Ovary (tissue), 9 donors: Measurements from ENCODE around the gene MEAK7. TPM values are rescaled to one million over a fixed set of nuclear protein-coding genes. Genes with fewer than 3 reads are reported as not detected.
"Not testable (repeated sequence)": the region's sequence is repeated elsewhere in the genome, so short reads cannot be mapped to it uniquely, and the experiment has no call there.

Experiments used
- DNase-seq, 5 donors: peaks; one replicate each; pipeline ENCODE4 v3.0.0-alpha.2; 2019 to 2020
- H3K27ac ChIP-seq, 2 donors: fragments of 200-600 bp; one replicate each; pipeline versions ENCODE4 v1.5.1 to v1.8.0; 2019 to 2022
- H3K27me3 ChIP-seq: fragments of 200-600 bp; one replicate; pipeline ENCODE4 v1.8.0; 2022
- H3K36me3 ChIP-seq: fragments of 200-600 bp; sonication (generic); one replicate; pipeline ENCODE4 v1.5.1; 2019
- H3K4me1 ChIP-seq: one replicate; pipeline ENCODE4 v1.8.1; 2013; ENCODE audit warnings: mild to moderate bottlenecking, moderate library complexity; ENCODE audit not compliant: insufficient read depth
- H3K4me3 ChIP-seq: fragments of 200-600 bp; sonication (generic); one replicate; pipeline ENCODE4 v1.5.1; 2017
- H3K9me3 ChIP-seq, 2 donors: fragments of 200-600 bp in 1 of 2; sonication (generic) in 1 of 2; one replicate each; pipeline versions ENCODE4 v1.5.1 to v1.8.1; 2013 to 2019; ENCODE audit warnings: mild to moderate bottlenecking in 1 of 2, moderate library complexity in 1 of 2
- EP300 ChIP-seq: sonication (generic); formaldehyde crosslinking; IDR thresholded peaks from one replicate; pipeline ENCODE4 v1.6.1; 2017; ENCODE audit warnings: antibody characterized with exemption
- POLR2A ChIP-seq: fragments of 450-650 bp; IDR thresholded peaks from one replicate; pipeline ENCODE4 v1.6.1; 2017; ENCODE audit warnings: antibody characterized with exemption, mild to moderate bottlenecking, moderate library complexity
- WGBS, 3 donors: extraction: QIAGEN DNeasy Blood & Tissue Kit in 1 of 3; methylation state at CpG; one replicate each; pipeline versions ENCODE4 v1.1.5 to v1.1.7; 2013 to 2017; 5-methylcytosine and 5-hydroxymethylcytosine counted together
- intact Hi-C, 4 donors: fragments of 100-400 bp; cut with DNase I; formaldehyde crosslinking; loops; one replicate each; pipeline versions ENCODE4 v1.11.0 to v1.15.1; 2022 to 2023
- polyA plus RNA-seq, 2 donors: library from polyadenylated mRNA; stranded (reverse); fragments of 200-250 nt in 1 of 2; fragments of 350-450 nt in 1 of 2; fragmentation: Illumina TruSeq in 1 of 2; extraction: RNeasy Lipid Tissue Mini Kit (QIAGEN cat#74804) in 1 of 2; gene quantifications; one replicate each; pipeline ENCODE4 v1.2.3, GENCODE V29; 2013 to 2014
- total RNA-seq, 7 donors: library from RNA; depleted of rRNA in 2 of 7; stranded (reverse); fragments of >200 nt in 2 of 7; fragmentation: NEBNext Ultra II Directional in 3 of 7; extraction: Animal tissue kit (Norgen Biotek cat#: 25700) in 3 of 7; gene quantifications; one replicate each; pipeline versions ENCODE4 v1.1.0 to v1.2.4, GENCODE V29; 2016 to 2023
- TF ChIP-seq, protein P1 (sequence below), 3 donors: fragments of 450-650 bp in 2 of 3; fragments of 200-600 bp in 1 of 3; IDR thresholded peaks; one replicate each; pipeline versions ENCODE4 v1.5.1 to v1.8.0; 2016 to 2022; ENCODE audit warnings: antibody characterized with exemption in 3 of 3, mild to moderate bottlenecking in 1 of 3
- donor health status: DM: no; HTN: no; CAD: no; lungs with moderate emphysema.
- donor health status: DM: no; HTN: no; CAD: no.
- donor health status: Bipolar disorder and iron deficiency.
- donor health status: DM: yes; HTN: yes; CAD: no.
- donor health status: DM: no; HTN: no; CAD: no.
- donor health status: DM: yes; HTN: yes; CAD: no.

The MEAK7 gene
- total and polyA plus RNA-seq, 9 donors, result 6.6 to 23.0 (median 17.2) TPM

- H3K27ac ChIP-seq, result no peak overlapping the region
- intact Hi-C loops, result no loop called here
These were observed 17.0 kb upstream of the MEAK7 start for GRCh38 chr16:84521497-84521770.

DNA sequence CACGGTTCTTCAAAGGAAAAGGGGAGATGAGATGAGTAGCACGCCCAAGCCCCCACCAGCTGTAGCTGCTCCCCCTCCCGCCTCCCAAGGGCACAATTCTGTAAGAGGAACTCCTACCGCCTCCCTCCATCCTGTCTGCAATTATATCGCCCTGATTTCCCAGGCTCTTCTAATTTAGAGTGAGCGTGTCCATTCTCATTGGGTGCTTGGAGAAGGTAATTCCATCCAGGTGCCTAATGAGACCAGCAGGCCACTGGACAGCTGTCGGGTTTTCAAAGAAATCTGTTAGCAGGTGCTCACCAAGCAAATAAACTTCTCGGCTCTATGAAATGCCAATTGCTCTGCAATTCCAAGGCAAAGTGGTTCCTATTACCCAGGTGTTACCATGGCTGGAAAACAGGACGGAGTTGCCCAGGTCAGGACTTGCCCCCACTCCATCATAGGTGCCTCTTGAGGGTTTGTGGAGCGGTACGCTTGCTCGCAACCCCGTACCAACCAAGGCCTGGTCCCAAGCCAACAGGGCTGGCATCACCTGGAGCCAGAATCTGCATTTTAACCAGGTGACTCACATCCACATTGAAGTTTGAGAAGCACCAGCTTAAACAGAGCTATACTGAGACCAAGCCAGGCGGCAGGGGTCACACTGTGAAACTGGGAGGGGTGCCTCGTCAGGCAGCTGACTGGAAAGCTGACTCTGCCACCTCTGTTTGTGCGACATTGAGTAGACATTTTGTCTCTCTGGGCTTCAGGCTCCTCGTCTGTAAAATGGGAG is 16.5 kb upstream of the MEAK7 start:
- H3K27me3 ChIP-seq, result no peaks in the 10 kb centered on the region
- no peak overlapping the region for H3K27ac ChIP-seq
- no peaks in the 10 kb centered on the region for H3K36me3 ChIP-seq
- H3K4me1 ChIP-seq, result no peaks in the 10 kb centered on the region
- no peak for TF ChIP-seq POLR2A
- no peak for TF ChIP-seq EP300
- TF ChIP-seq, protein P1, sequence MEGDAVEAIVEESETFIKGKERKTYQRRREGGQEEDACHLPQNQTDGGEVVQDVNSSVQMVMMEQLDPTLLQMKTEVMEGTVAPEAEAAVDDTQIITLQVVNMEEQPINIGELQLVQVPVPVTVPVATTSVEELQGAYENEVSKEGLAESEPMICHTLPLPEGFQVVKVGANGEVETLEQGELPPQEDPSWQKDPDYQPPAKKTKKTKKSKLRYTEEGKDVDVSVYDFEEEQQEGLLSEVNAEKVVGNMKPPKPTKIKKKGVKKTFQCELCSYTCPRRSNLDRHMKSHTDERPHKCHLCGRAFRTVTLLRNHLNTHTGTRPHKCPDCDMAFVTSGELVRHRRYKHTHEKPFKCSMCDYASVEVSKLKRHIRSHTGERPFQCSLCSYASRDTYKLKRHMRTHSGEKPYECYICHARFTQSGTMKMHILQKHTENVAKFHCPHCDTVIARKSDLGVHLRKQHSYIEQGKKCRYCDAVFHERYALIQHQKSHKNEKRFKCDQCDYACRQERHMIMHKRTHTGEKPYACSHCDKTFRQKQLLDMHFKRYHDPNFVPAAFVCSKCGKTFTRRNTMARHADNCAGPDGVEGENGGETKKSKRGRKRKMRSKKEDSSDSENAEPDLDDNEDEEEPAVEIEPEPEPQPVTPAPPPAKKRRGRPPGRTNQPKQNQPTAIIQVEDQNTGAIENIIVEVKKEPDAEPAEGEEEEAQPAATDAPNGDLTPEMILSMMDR (IDR thresholded peaks at IDR 0.05), result no peak
- no peak for DNase-seq
- H3K4me3 ChIP-seq, result no peak overlapping the region
- no peaks in the 10 kb centered on the region for H3K9me3 ChIP-seq
- WGBS, 3 donors, result 42 to 54% (median 52%) methylated on average over 17 of the region's 17 CpGs
- intact Hi-C loops, result no loop called here

More at GRCh38 chr16:84521497-84521770, 17.0 kb upstream of the MEAK7 start:
- WGBS, 3 donors, result 37 to 52% (median 41%) methylated on average over 4 of the region's 4 CpGs
- no peaks in the 10 kb centered on the region for H3K36me3 ChIP-seq
- no peaks in the 10 kb centered on the region for H3K9me3 ChIP-seq
- no peak for DNase-seq
- no peak overlapping the region for H3K4me3 ChIP-seq
- no peaks in the 10 kb centered on the region for H3K4me1 ChIP-seq
- no peaks in the 10 kb centered on the region for H3K27me3 ChIP-seq
- no peak for TF ChIP-seq EP300
- TF ChIP-seq, protein P1 (IDR thresholded peaks at IDR 0.05), result no peak
- TF ChIP-seq POLR2A, result no peak

DNA sequence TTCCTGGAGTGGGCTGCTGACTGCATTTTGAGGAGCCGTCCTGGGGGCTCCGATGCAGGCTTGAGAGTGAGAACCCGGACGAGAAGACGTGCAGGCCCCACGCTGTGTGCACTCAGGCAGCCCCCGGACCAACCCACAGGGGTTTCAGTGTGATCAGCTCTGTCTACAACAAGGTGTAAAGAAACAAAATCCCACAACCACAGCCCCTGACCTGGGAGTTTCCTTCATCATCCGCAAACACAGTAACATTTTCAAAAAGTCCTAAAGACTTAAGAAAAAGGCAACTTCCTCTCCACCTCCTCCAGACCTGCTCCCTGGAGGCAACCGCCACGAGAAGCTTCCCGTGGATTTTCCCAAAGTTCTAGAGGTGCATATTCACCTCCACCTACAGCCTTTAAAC is 15.4 kb upstream of the MEAK7 start:
- no peaks in the 10 kb centered on the region for H3K4me1 ChIP-seq
- no peak overlapping the region for H3K27ac ChIP-seq
- no peaks in the 10 kb centered on the region for H3K36me3 ChIP-seq
- no peaks in the 10 kb centered on the region for H3K27me3 ChIP-seq
- WGBS, 3 donors, result 74 to 77% (median 74%) methylated on average over 11 of the region's 11 CpGs
- TF ChIP-seq, protein P1 (IDR thresholded peaks at IDR 0.05), result no peak
- TF ChIP-seq EP300 (no peak), POLR2A (no peak)
- H3K9me3 ChIP-seq, result no peaks in the 10 kb centered on the region
- intact Hi-C loops, result loop anchor here in 2 of 4 donors (10.0 kb wide), 2 partner anchors 445 to 455 kb away; no protein-coding TSS in a partner anchor
- DNase-seq, result no peak
- no peak overlapping the region for H3K4me3 ChIP-seq

GRCh38 chr16:84518804-84519341 is 14.4 kb upstream of the MEAK7 start:
- no peaks in the 10 kb centered on the region for H3K4me1 ChIP-seq
- H3K36me3 ChIP-seq, result no peaks in the 10 kb centered on the region
- WGBS, 3 donors, result 92 to 93% (median 93%) methylated on average over 17 of the region's 17 CpGs
- intact Hi-C loops, result loop anchor here in 2 of 4 donors (10.0 kb wide), 2 partner anchors 446 to 456 kb away; no protein-coding TSS in a partner anchor
- H3K27ac ChIP-seq, result no peak overlapping the region
- DNase-seq, result peak in 1 of 5 donors; percentile 12
- no peaks in the 10 kb centered on the region for H3K9me3 ChIP-seq
- no peaks in the 10 kb centered on the region for H3K27me3 ChIP-seq
- H3K4me3 ChIP-seq, result no peak overlapping the region
- TF ChIP-seq, protein P1 (IDR thresholded peaks at IDR 0.05), result no peak
- TF ChIP-seq EP300 (no peak), POLR2A (no peak)

DNA sequence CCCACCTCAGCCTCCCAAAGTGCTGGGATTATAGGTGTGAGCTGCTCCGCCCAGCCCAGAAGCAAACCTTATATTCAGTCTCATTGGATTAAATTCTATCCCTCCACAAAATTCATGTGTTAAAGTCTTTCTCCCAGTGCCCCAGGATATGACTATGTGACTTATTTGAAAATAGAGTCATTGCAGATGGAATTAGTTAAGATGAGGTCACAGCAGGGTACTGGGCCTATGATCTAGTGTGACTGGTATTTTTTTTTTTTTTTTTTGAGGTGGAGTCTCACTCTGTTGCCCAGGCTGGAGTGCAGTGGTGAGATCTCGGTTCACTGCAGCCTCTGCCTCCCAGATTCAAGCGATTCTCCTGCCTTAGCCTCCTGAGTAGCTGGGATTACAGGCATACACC is 13.8 kb upstream of the MEAK7 start:
- WGBS, 3 donors, result 94 to 100% (median 94%) methylated on average over 3 of the region's 3 CpGs
- H3K27me3 ChIP-seq, H3K4me3 ChIP-seq, H3K9me3 ChIP-seq, H3K27ac ChIP-seq, H3K36me3 ChIP-seq, H3K4me1 ChIP-seq, DNase-seq: not testable (repeated sequence)
- intact Hi-C loops, result loop anchor here in 2 of 4 donors (10.0 kb wide), 2 partner anchors 447 to 457 kb away; no protein-coding TSS in a partner anchor
